Right ventricle myocardium superior (tissue), 1 donor: ENCODE measurements around the gene MAGED2. TPM values are rescaled to one million over a fixed set of nuclear protein-coding genes. Genes with fewer than 3 reads are reported as not detected.
"Not testable (repeated sequence)": the region's sequence is repeated elsewhere in the genome, so short reads cannot be mapped to it uniquely, and the experiment has no call there.

ENCODE experiments used
- ATAC-seq: fragments of 200-7000 bp; cut with Tn5 transposase; one replicate; pipeline ENCODE4 v1.9.1; 2020; ENCODE audit warnings: mild to moderate bottlenecking; ENCODE audit not compliant: poor library complexity
- DNase-seq: peaks from one replicate; pipeline ENCODE4 v3.0.0-alpha.2; 2020
- intact Hi-C: fragments of 100-400 bp; cut with DNase I; formaldehyde crosslinking; loops from one replicate; pipeline ENCODE4 v1.11.2; 2022
- long read RNA-seq: library from polyadenylated mRNA; unstranded; transcript quantifications from one replicate; pipeline ENCODE4 v2.0.0, GENCODE V29; 2021
- total RNA-seq: library from RNA; stranded (reverse); fragmentation: NEBNext Ultra II Directional; extraction: Animal tissue kit (Norgen Biotek cat#: 25700); gene quantifications from one replicate; pipeline ENCODE4 v1.2.1, GENCODE V29; 2021
- donor health status: DM: no; HTN: yes; CAD: no; lungs with severe emphysema.

Gene MAGED2
- 66.5 TPM for total RNA-seq
- long read RNA-seq, transcript MAGED2-204 (13 exons, 2,048 nt): minor isoform, 55 of 277 reads
- long read RNA-seq, transcript MAGED2-206 (13 exons, 2,189 nt): major isoform, 126 of 277 reads
- long read RNA-seq, transcript MAGED2-203 (12 exons, 2,066 nt): minor isoform, 28 of 277 reads
- long read RNA-seq, transcript MAGED2-201 (12 exons, 1,958 nt): minor isoform, 18 of 277 reads
- long read RNA-seq, partial matches to known transcripts: 31 of 277 reads
- long read RNA-seq, other reads (novel, unspliced or antisense): 19 of 277 reads

GRCh38 chrX:54807524-54808108, at the start of gene MAGED2:
TSS of gene MAGED2 (plus strand) at chrX:54807745. CDS start at chrX:54809332, 1,587 bp downstream.
- ATAC-seq: peak; percentile 57
- no peak for DNase-seq
- intact Hi-C loops: no loop called here

- ATAC-seq: no peak
- intact Hi-C loops: no loop called here
These were observed 49.2 kb upstream of the MAGED2 start for GRCh38 chrX:54758114-54759055.

GRCh38 chrX:54774391-54775094, 33.0 kb upstream of the MAGED2 start:
- ATAC-seq: peak; percentile 73
- not testable (repeated sequence) for DNase-seq

More at GRCh38 chrX:54758114-54759055, 49.2 kb upstream of the MAGED2 start:
- no peak for DNase-seq

GRCh38 chrX:54776061-54776460, 31.5 kb upstream of the MAGED2 start:
- no peak for ATAC-seq
- no peak for DNase-seq
- intact Hi-C loops: no loop called here

More at GRCh38 chrX:54774391-54775094, 33.0 kb upstream of the MAGED2 start:
- intact Hi-C loops: not testable (repeated sequence)

GRCh38 chrX:54776987-54777672, 30.4 kb upstream of the MAGED2 start:
- no peak for ATAC-seq
- no peak for DNase-seq
- intact Hi-C loops: no loop called here

- ATAC-seq (no peak), DNase-seq (no peak)
- intact Hi-C loops: no loop called here
These were observed 21.6 kb upstream of the MAGED2 start for GRCh38 chrX:54785901-54786300.

GRCh38 chrX:54786967-54787366, 20.6 kb upstream of the MAGED2 start:
- ATAC-seq: no peak
- intact Hi-C loops: no loop called here

GRCh38 chrX:54788446-54788845, 19.1 kb upstream of the MAGED2 start:
- ATAC-seq (no peak), DNase-seq (no peak)
- intact Hi-C loops: no loop called here

More at GRCh38 chrX:54786967-54787366, 20.6 kb upstream of the MAGED2 start:
- DNase-seq: no peak

GRCh38 chrX:54789405-54789804, 18.1 kb upstream of the MAGED2 start:
- ATAC-seq, DNase-seq, intact Hi-C loops: not testable (repeated sequence)

GRCh38 chrX:54794028-54794427, 13.5 kb upstream of the MAGED2 start:
- no peak for ATAC-seq
- intact Hi-C loops: no loop called here
- no peak for DNase-seq

- no peak for ATAC-seq
- DNase-seq: no peak
- intact Hi-C loops: no loop called here
These were observed 12.8 kb upstream of the MAGED2 start for GRCh38 chrX:54794795-54795194.

GRCh38 chrX:54798137-54798536, 9.4 kb upstream of the MAGED2 start, which contains the start of gene ITIH6:
TSS of gene ITIH6 (minus strand) at chrX:54798255. CDS start at chrX:54798210, 45 bp downstream.
- DNase-seq: no peak
- intact Hi-C loops: no loop called here
- no peak for ATAC-seq

GRCh38 chrX:54799046-54799445, 8.5 kb upstream of the MAGED2 start:
- DNase-seq (no peak), ATAC-seq (no peak)
- intact Hi-C loops: no loop called here

GRCh38 chrX:54808109-54808604, 612 bp downstream of the MAGED2 start:
- peak; percentile 84 for DNase-seq
- peak; percentile 90 for ATAC-seq
- intact Hi-C loops: no loop called here

- DNase-seq (peak; percentile 94), ATAC-seq (peak; percentile 94)
- intact Hi-C loops: no loop called here
These were observed 1.3 kb downstream of the MAGED2 start for GRCh38 chrX:54808605-54809483.

GRCh38 chrX:54810532-54810931, 3.0 kb downstream of the MAGED2 start:
- ATAC-seq (no peak), DNase-seq (no peak)
- intact Hi-C loops: no loop called here

- ATAC-seq (no peak), DNase-seq (no peak)
- intact Hi-C loops: no loop called here
These were observed 3.8 kb downstream of the MAGED2 start for GRCh38 chrX:54811301-54811885.
